ENCODE data around the gene ITGA6. TPM values are rescaled to one million over a fixed set of nuclear protein-coding genes. Genes with fewer than 3 reads are reported as not detected.
"Not testable (repeated sequence)": the region's sequence is repeated elsewhere in the genome, so short reads cannot be mapped to it uniquely, and the experiment has no call there.

The ITGA6 gene
- total and polyA plus RNA-seq, 2 donors = 30.9 to 171 TPM

- Histone ChIP-seq H3K36me3 (ENCODE audit: insufficient read depth) (no peaks in the 10 kb centered on the region), H3K4me3 (ENCODE audit: low read depth, low read length) (no peak overlapping the region), H3K27ac (ENCODE audit: low read depth) (no peak overlapping the region), H3K4me1 (ENCODE audit: insufficient read depth) (no peaks in the 10 kb centered on the region)
- 90% methylated on average over 2 of the region's 2 CpGs for WGBS
- no peak for DNase-seq (ENCODE audit: extremely low spot score)
Measured at GRCh38 chr2:172545408-172546075, 118.2 kb downstream of the ITGA6 start.

- no peak overlapping the region for H3K4me3 ChIP-seq (ENCODE audit: low read depth, low read length)
- H3K36me3 ChIP-seq (ENCODE audit: insufficient read depth) = no peaks in the 10 kb centered on the region
- no peak overlapping the region for H3K27ac ChIP-seq (ENCODE audit: low read depth)
- 97% methylated on average over 1 of the region's 1 CpG for WGBS
- H3K4me1 ChIP-seq (ENCODE audit: insufficient read depth) = no peaks in the 10 kb centered on the region
- DNase-seq (ENCODE audit: extremely low spot score) = no peak
Measured at GRCh38 chr2:172549131-172549530, 121.7 kb downstream of the ITGA6 start.

DNA sequence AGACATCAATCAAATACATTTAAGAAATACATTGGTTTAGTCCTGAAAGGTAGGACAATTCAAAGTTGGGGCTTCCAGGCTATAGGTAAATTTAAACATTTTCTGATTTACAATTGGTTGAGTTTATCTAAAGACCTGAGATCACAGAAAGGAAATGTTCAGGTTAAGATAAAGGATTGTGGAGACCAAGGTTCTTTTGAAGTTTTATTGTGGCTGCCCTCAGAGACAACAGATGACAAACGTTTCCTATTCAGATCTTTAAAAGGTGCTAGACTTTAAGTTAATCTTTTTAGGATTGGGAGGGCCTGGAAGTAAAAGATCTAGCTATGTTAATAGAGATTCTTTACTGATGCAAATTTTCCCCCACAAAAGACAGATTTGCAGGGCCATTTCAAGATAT is 122.4 kb downstream of the ITGA6 start:
- not testable (repeated sequence) for H3K4me1 ChIP-seq (ENCODE audit: insufficient read depth); H3K4me3 ChIP-seq (ENCODE audit: low read depth, low read length); H3K27ac ChIP-seq (ENCODE audit: low read depth); H3K36me3 ChIP-seq (ENCODE audit: insufficient read depth); DNase-seq (ENCODE audit: extremely low spot score)
- 55% methylated on average over 1 of the region's 1 CpG for WGBS

- H3K4me3 ChIP-seq (ENCODE audit: low read depth, low read length) = no peak overlapping the region
- no peaks in the 10 kb centered on the region for H3K4me1 ChIP-seq (ENCODE audit: insufficient read depth)
- H3K36me3 ChIP-seq (ENCODE audit: insufficient read depth) = no peaks in the 10 kb centered on the region
- no peak overlapping the region for H3K27ac ChIP-seq (ENCODE audit: low read depth)
- DNase-seq (ENCODE audit: extremely low spot score) = no peak
Measured at GRCh38 chr2:172550419-172550818, 123.0 kb downstream of the ITGA6 start.

- Histone ChIP-seq H3K27ac (ENCODE audit: low read depth) (no peak overlapping the region), H3K4me3 (ENCODE audit: low read depth, low read length) (no peak overlapping the region), H3K36me3 (ENCODE audit: insufficient read depth) (no peaks in the 10 kb centered on the region), H3K4me1 (ENCODE audit: insufficient read depth) (no peaks in the 10 kb centered on the region)
- DNase-seq (ENCODE audit: extremely low spot score) = no peak
Measured at GRCh38 chr2:172551271-172551670, 123.9 kb downstream of the ITGA6 start.

GRCh38 chr2:172552547-172553291 is 125.3 kb downstream of the ITGA6 start:
- Histone ChIP-seq H3K36me3 (ENCODE audit: insufficient read depth) (no peaks in the 10 kb centered on the region), H3K4me1 (ENCODE audit: insufficient read depth) (no peaks in the 10 kb centered on the region), H3K4me3 (ENCODE audit: low read depth, low read length) (no peak overlapping the region), H3K27ac (ENCODE audit: low read depth) (no peak overlapping the region)
- WGBS = 85% methylated on average over 4 of the region's 4 CpGs
- no peak for DNase-seq (ENCODE audit: extremely low spot score)

DNA sequence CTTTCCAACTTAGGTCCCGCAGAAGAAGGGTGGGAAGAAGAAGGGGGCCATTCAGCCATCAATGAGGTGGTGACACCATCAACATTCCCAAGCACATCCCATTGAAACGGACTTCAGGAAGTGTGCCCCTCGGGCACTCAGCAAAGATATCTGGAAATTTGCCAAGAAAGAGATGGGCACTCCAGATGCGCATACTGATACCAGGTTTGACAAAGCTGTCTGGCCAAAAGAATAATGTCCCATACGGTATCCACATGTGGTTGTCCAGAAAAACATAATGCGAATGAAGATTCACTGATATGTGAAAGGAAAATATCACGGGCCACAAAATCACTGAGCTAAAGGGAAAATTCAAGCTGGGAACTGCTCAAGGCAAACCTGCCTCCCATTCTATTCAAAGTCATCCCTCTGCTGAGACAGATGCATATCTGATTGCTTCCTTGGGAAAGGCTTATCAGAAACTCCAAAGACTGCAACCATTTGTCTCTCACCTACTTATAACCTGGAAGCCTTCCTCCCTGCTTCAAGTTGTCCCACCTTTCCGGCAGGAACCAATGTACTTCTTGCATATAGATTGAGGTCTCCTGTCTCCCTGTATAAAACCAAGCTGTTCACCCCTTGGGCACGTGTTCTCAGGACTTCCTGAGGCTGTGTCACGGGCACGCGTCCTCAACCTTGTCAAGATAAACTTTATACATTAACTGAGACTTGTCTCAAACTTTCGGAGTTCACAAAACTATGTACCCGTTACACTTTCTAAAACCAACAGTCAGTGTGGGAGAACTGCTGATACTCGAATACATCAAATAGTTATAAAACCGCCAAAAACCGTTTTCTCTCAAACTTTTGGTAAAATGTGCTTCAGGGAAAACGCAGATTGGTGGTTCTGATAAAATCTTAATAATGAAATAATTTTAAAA is 127.2 kb downstream of the ITGA6 start:
- Histone ChIP-seq H3K36me3 (ENCODE audit: insufficient read depth) (no peaks in the 10 kb centered on the region), H3K4me1 (ENCODE audit: insufficient read depth) (no peaks in the 10 kb centered on the region), H3K27ac (ENCODE audit: low read depth) (no peak overlapping the region), H3K4me3 (ENCODE audit: low read depth, low read length) (no peak overlapping the region)
- DNase-seq (ENCODE audit: extremely low spot score) = no peak
- 57% methylated on average over 18 of the region's 18 CpGs for WGBS

DNA sequence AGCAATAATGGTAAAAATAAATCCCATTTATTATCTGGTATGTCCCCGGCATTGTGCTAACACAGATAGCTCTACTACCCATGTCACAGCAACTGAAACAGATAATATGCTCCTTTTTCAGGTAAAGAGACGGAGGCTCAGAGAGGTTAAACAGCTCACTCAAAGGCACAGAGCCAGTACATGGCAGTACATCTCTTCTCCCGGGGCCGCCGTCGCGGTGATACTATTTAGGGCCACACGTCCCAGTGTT is 127.8 kb downstream of the ITGA6 start:
- peak overlapping the region; percentile 88 for H3K27ac ChIP-seq (ENCODE audit: low read depth)
- H3K4me1 ChIP-seq (ENCODE audit: insufficient read depth) = no peaks in the 10 kb centered on the region
- H3K36me3 ChIP-seq (ENCODE audit: insufficient read depth) = no peaks in the 10 kb centered on the region
- peak overlapping the region; percentile 71 for H3K4me3 ChIP-seq (ENCODE audit: low read depth, low read length)
- DNase-seq (ENCODE audit: extremely low spot score) = no peak
- 10% methylated on average over 8 of the region's 8 CpGs for WGBS

Other genes starting within 250 kb of the ITGA6 start
- 17.7 TPM for gene PDK1, start 128.5 kb downstream of the ITGA6 start, total RNA-seq
- gene PDK1, start 128.5 kb downstream of the ITGA6 start, polyA plus RNA-seq = 4.4 TPM